Nephron (organoid): ENCODE data around the gene SMARCB1.
A peak's percentile ranks its signal among the peaks of the same experiment; 100 is the strongest.

ENCODE experiments used
- H3K27ac Mint-ChIP-seq, 3 experiments: 2 replicates each; pipeline ENCODE4 v1.8.0; 2020; ENCODE audit warnings: mixed read lengths in 3 of 3, mild to moderate bottlenecking in 2 of 3, moderate library complexity in 1 of 3
- H3K27me3 Mint-ChIP-seq: 2 replicates; pipeline ENCODE4 v1.8.0; 2021; ENCODE audit warnings: low read depth, mild to moderate bottlenecking, moderate library complexity, mixed read lengths
- H3K36me3 Mint-ChIP-seq: 2 replicates; pipeline ENCODE4 v1.8.0; 2020; ENCODE audit warnings: low read depth, mixed read lengths
- H3K4me1 Mint-ChIP-seq: 2 replicates; pipeline ENCODE4 v1.8.0; 2020; ENCODE audit warnings: mixed read lengths
- H3K4me3 Mint-ChIP-seq, 3 experiments: 2 replicates each; pipeline ENCODE4 v1.8.0; 2020; ENCODE audit warnings: mild to moderate bottlenecking in 3 of 3, mixed read lengths in 3 of 3, moderate library complexity in 2 of 3
- H3K9me3 Mint-ChIP-seq: 2 replicates; pipeline ENCODE4 v1.8.0; 2020; ENCODE audit warnings: mixed read lengths
- TF ChIP-seq, protein P1 (sequence below), 3 experiments: fragments of 200-600 bp; sonication (generic); IDR thresholded peaks; one replicate each; pipeline ENCODE4 v1.5.0; 2021; ENCODE audit warnings: antibody characterized with exemption in 3 of 3; ENCODE audit not compliant: unreplicated experiment in 3 of 3

SMARCB1 gene

DNA sequence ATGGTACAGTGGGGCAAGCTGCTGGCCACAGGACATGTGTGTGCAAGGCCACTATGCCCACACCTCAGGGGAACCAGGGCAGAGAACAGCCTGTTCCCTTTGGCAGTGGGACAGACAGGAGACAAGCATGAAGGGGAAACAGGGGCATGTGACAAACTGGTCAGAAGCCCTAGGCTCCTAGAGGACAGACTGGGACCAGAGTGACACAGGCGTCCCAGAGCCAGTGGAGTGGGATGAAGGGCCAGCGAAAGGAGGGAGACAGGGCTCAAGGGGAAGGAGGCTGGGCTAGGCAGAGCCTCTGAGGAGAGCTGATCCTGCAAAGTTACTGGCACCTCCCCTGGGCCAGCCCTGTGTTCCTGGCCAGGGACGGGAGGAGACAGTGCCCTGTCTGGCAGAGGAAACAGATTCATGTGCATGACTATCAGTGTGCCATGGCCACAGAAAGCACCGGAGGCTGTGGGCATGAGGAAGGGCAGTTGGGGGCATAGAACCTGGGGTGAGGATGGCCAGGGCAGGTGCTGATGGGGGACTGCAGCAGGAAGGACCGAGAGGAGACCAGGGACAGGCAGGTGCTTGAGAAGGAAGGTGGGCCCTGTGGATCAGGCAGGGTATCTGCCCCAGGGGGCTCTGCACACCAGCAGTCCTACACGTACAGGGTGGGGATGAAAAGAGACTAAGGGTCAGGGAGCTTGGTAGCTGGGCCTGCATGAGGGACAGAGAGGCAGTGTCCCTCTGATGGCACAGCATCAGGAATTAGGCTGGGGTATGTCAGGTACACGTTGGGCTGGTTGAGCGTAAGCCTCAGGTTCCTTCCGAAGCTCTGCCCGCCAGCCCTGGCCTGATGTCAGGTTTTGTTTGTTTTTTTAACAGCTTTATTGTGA is 42.3 kb downstream of the SMARCB1 start:
- Mint-ChIP-seq H3K4me1 (peaks cover 22% of the 10 kb centered on the region), H3K27ac (peak overlapping the region in 2 of 3 experiments; percentile 63 to 71), H3K9me3 (peaks cover 3% of the 10 kb centered on the region), H3K36me3 (peaks cover 55% of the 10 kb centered on the region), H3K4me3 (no peak overlapping the region), H3K27me3 (no peaks in the 10 kb centered on the region)
- TF ChIP-seq, protein P1, sequence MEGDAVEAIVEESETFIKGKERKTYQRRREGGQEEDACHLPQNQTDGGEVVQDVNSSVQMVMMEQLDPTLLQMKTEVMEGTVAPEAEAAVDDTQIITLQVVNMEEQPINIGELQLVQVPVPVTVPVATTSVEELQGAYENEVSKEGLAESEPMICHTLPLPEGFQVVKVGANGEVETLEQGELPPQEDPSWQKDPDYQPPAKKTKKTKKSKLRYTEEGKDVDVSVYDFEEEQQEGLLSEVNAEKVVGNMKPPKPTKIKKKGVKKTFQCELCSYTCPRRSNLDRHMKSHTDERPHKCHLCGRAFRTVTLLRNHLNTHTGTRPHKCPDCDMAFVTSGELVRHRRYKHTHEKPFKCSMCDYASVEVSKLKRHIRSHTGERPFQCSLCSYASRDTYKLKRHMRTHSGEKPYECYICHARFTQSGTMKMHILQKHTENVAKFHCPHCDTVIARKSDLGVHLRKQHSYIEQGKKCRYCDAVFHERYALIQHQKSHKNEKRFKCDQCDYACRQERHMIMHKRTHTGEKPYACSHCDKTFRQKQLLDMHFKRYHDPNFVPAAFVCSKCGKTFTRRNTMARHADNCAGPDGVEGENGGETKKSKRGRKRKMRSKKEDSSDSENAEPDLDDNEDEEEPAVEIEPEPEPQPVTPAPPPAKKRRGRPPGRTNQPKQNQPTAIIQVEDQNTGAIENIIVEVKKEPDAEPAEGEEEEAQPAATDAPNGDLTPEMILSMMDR (IDR thresholded peaks at IDR 0.05; ENCODE audit: unreplicated experiment in 3 of 3): no peak

DNA sequence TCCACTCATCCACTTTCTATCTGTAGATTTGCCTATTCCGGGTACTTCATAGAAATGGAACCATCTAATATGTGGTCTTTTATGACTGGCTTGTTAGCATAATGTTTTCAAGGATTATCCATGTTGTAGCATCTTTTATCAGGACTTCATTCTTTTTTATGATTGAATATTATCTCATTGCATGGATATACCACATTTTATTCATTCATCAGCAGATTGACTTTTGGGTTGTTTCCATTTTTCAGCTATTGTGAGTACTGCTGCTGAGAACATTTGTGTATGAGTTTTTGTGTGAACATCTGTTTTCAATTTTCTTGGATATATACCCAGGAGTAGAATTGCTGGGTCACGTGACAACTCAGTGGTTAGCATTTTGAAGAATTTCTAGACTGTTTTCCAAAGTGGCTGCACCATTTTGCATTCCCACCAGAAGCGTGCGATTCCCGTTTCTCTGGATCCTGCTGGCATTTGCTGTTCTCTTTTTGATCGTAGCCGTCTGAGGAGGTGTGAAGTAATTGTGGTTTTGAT is 43.1 kb downstream of the SMARCB1 start:
- Mint-ChIP-seq H3K27me3 (no peaks in the 10 kb centered on the region), H3K9me3 (peaks cover 3% of the 10 kb centered on the region)

DNA sequence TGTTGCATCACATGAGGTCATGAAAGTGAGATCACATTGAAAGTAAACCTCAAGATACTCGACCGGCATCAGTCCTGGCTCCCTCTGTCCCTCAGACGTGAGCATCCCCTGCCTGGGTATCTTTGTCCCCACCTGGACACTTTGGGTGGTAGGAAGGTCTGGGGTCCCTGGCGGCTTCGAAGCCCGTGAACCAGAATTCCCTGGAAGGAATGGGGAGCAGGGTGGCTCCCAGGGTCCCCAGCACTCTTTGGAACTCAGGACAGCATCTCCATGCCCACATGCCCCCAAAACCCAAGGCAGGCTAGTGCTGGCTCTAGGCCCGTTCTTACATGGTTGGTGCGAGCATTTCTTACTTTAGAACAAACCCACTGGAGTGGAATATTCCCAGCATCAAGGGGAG is 44.5 kb downstream of the SMARCB1 start:
- H3K4me1 Mint-ChIP-seq: peaks cover 24% of the 10 kb centered on the region
- peaks cover 3% of the 10 kb centered on the region for H3K9me3 Mint-ChIP-seq
- H3K4me3 Mint-ChIP-seq: no peak overlapping the region
- H3K27ac Mint-ChIP-seq: no peak overlapping the region
- H3K27me3 Mint-ChIP-seq: no peaks in the 10 kb centered on the region
- H3K36me3 Mint-ChIP-seq: peaks cover 47% of the 10 kb centered on the region
- TF ChIP-seq, protein P1 (IDR thresholded peaks at IDR 0.05; ENCODE audit: unreplicated experiment in 3 of 3): no peak

More for the DNA sequence above, 43.1 kb downstream of the SMARCB1 start:
- Mint-ChIP-seq H3K4me1 (peaks cover 22% of the 10 kb centered on the region), H3K4me3 (no peak overlapping the region), H3K27ac (peak overlapping the region; percentile 60 to 71 (median 63)), H3K36me3 (peaks cover 49% of the 10 kb centered on the region)
- TF ChIP-seq, protein P1 (IDR thresholded peaks at IDR 0.05; ENCODE audit: unreplicated experiment in 3 of 3): no peak

DNA sequence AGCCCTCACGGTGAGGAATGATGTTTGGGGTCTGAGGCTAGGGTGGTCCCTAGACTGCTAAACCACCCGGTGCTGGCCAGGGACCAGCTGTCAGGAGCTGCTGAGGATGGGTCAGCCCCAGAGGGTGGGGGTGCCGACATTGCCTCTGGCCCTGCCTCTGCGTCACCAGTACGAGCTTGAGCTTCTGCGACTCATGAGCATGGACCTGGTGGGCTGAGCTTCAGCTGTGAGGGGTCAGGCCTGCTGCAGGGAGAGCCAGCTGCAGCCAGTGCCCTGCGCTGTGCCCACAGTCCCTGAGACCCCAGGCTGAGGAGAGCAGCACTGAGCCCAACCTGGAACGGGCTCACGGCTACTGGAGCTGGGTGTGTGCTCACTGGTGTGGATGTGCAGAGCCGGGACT is 45.0 kb downstream of the SMARCB1 start:
- Mint-ChIP-seq H3K27me3 (no peaks in the 10 kb centered on the region), H3K27ac (no peak overlapping the region), H3K36me3 (peaks cover 42% of the 10 kb centered on the region), H3K4me1 (peaks cover 21% of the 10 kb centered on the region), H3K4me3 (no peak overlapping the region), H3K9me3 (peaks cover 3% of the 10 kb centered on the region)
- TF ChIP-seq, protein P1 (IDR thresholded peaks at IDR 0.05; ENCODE audit: unreplicated experiment in 3 of 3): no peak

DNA sequence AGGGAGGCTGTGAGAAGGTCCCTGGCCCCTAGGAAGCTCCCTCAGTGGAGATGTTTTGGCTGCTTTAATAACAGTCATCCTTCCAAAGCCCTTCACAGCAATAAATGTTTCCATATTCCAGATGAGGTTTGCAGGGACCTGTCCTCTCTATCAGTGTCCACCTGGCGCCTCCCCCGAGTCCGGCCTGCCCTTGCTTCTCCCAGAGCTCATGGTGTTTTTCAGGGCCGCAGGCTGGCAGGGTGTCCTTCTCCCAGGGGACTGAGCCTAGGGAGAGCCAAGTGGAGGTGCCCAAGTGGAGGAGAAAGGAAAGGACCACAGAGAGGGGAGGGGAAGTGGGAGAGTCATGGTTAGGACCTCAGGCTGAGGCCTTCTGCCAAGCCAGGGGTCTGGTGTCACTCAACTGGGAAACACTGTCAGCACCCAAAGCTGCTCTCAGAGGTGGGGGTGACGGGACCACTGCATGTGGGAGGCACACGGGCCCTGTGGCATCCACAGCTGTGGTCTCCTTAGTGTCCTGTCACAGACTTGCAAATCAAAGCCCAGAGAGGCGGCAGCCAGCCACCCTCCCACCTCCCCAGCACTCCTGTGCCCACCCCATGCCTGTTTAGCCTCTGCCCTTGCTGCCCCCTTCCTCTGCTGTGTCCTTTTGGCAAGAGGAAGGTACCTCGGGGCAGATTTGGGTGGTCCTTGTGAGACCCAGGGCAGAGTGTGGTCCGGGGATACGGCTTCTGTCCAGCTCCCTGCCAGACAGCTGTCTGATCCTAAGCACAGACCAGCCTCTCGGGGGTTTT is 45.7 kb downstream of the SMARCB1 start:
- no peaks in the 10 kb centered on the region for H3K27me3 Mint-ChIP-seq
- TF ChIP-seq, protein P1 (IDR thresholded peaks at IDR 0.05; ENCODE audit: unreplicated experiment in 3 of 3): no peak
- peak overlapping the region in 1 of 3 experiments; percentile 16 for H3K27ac Mint-ChIP-seq
- H3K9me3 Mint-ChIP-seq: peaks cover 3% of the 10 kb centered on the region
- H3K4me1 Mint-ChIP-seq: peaks cover 24% of the 10 kb centered on the region
- peaks cover 38% of the 10 kb centered on the region for H3K36me3 Mint-ChIP-seq
- no peak overlapping the region for H3K4me3 Mint-ChIP-seq
